Neutrophil (primary cell): ENCODE measurements around the gene FAF1.
"Not testable (repeated sequence)": the region's sequence is repeated elsewhere in the genome, so short reads cannot be mapped to it uniquely, and the experiment has no call there.

Experiments used
- H3K27ac ChIP-seq: fragments of 200-600 bp; sonication (generic); 2 replicates; pipeline ENCODE4 v1.5.1; 2016; ENCODE audit warnings: mild to moderate bottlenecking, moderate library complexity
- H3K27me3 ChIP-seq: fragments of 200-600 bp; sonication (generic); 2 replicates; pipeline ENCODE4 v1.6.0; 2016; ENCODE audit warnings: mild to moderate bottlenecking
- H3K36me3 ChIP-seq: fragments of 200-600 bp; sonication (generic); 2 replicates; pipeline ENCODE4 v1.5.1; 2017
- H3K4me1 ChIP-seq, 2 experiments: fragments of 200-600 bp in 1 of 2; sonication (generic) in 1 of 2; 1 replicate in 1 of 2; 2 replicates in 1 of 2; pipeline versions ENCODE4 v1.5.1 to v1.6.1; 2013 to 2016; ENCODE audit warnings: low read depth in 1 of 2, low read length in 1 of 2, mild to moderate bottlenecking in 1 of 2, moderate library complexity in 1 of 2; ENCODE audit not compliant: control insufficient read depth in 1 of 2, insufficient read depth in 1 of 2
- H3K4me3 ChIP-seq, 2 experiments: fragments of 200-600 bp in 1 of 2; sonication (generic) in 1 of 2; 1 replicate in 1 of 2; 2 replicates in 1 of 2; pipeline ENCODE4 v1.5.1; 2013 to 2016; ENCODE audit warnings: low read depth in 1 of 2, low read length in 1 of 2, mild to moderate bottlenecking in 1 of 2, moderate library complexity in 1 of 2
- H3K9me3 ChIP-seq: fragments of 200-600 bp; sonication (generic); 2 replicates; pipeline ENCODE4 v1.5.1; 2016
- TF ChIP-seq, protein P1 (sequence below): fragments of 200-600 bp; sonication (generic); IDR thresholded peaks from 2 replicates; pipeline ENCODE4 v1.5.1; 2016; ENCODE audit warnings: antibody characterized with exemption

FAF1 gene

DNA sequence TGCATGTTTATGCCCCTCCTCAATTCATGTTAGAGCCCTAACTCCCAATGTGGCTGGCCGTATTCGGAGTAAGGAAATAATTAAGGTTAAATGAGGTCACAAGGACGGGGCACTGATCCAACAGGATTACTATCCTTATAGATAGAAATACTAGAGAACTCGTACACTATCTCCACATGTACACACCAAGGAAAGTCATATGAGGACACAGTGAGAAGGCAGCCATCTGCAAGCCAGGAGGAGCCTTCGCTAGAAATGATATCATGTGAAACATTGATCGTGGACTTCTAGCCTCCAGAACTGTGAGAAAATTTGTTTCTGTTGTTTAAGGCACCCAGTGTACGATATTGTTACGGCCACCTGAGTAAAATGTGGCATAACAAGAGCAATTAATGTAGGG, 79.7 kb downstream of the FAF1 start:
- Histone ChIP-seq H3K27me3 (no peaks in the 10 kb centered on the region), H3K4me1 (no peaks in the 10 kb centered on the region), H3K27ac (no peak overlapping the region), H3K36me3 (no peaks in the 10 kb centered on the region), H3K9me3 (no peaks in the 10 kb centered on the region), H3K4me3 (no peak overlapping the region)
- TF ChIP-seq, protein P1, sequence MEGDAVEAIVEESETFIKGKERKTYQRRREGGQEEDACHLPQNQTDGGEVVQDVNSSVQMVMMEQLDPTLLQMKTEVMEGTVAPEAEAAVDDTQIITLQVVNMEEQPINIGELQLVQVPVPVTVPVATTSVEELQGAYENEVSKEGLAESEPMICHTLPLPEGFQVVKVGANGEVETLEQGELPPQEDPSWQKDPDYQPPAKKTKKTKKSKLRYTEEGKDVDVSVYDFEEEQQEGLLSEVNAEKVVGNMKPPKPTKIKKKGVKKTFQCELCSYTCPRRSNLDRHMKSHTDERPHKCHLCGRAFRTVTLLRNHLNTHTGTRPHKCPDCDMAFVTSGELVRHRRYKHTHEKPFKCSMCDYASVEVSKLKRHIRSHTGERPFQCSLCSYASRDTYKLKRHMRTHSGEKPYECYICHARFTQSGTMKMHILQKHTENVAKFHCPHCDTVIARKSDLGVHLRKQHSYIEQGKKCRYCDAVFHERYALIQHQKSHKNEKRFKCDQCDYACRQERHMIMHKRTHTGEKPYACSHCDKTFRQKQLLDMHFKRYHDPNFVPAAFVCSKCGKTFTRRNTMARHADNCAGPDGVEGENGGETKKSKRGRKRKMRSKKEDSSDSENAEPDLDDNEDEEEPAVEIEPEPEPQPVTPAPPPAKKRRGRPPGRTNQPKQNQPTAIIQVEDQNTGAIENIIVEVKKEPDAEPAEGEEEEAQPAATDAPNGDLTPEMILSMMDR, result no peak

DNA sequence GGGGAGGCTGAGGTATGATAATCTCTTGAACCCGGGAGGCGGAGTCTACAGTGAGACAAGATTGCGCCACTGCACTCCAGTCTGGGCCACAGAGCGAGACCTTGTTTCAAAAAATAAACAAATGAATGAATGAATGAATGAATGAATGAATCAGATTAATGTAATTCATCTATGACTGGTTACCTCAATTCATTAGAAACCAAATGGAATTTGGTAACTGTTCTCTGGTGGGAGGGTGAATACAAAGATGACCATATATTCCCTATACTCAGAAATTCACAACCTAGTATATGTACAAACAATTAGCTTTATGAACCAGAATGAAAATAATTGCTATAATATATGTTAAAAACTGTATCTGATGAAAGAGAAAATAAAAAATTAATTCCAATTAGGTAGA, 80.9 kb downstream of the FAF1 start:
- Histone ChIP-seq H3K27ac (no peak overlapping the region), H3K4me1 (no peaks in the 10 kb centered on the region), H3K9me3 (no peaks in the 10 kb centered on the region), H3K4me3 (no peak overlapping the region), H3K27me3 (no peaks in the 10 kb centered on the region), H3K36me3 (no peaks in the 10 kb centered on the region)
- TF ChIP-seq, protein P1, result no peak

DNA sequence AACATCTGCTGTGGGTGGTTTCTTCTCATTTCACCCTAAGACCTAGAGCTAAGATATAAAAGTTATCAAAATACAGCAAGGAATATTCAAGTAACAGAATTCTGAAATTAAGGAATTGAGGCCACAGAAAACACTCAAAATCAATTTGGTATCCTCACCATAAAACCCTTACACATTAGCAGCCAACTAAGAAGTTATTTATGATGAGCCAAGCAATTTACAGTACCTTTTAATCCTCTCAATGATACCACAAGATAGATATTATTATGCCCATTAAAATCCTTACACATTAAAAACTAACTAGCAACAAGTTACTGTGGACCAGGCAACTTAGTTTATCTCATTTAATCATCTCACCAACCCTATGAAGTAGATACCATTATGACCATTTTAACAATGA, 81.6 kb downstream of the FAF1 start:
- peaks cover under 1 to 2% of the 10 kb centered on the region in 2 experiments for H3K4me1 ChIP-seq
- H3K4me3 ChIP-seq, result no peak overlapping the region
- no peaks in the 10 kb centered on the region for H3K9me3 ChIP-seq
- H3K27ac ChIP-seq, result no peak overlapping the region
- H3K27me3 ChIP-seq, result no peaks in the 10 kb centered on the region
- TF ChIP-seq, protein P1, result no peak
- no peaks in the 10 kb centered on the region for H3K36me3 ChIP-seq

DNA sequence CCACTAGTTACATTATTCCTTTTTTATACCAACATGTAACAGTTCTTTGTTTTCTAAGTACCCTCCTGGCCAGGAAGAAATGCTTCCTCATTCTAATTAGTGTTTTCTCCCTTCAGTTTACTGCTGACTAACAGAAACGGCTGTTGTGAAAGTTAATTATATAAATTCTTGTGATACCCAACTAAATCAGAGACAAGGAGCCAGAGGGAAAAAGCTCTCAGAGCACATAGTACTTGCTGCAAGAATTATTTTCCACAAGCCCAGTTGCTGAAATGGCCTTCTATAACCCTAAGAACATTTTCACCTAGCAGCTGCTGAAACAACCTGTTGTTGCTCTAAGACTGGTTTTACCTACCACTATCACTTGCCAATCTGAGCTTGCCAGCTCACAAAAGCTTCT, 82.4 kb downstream of the FAF1 start:
- no peak overlapping the region for H3K27ac ChIP-seq
- no peaks in the 10 kb centered on the region for H3K9me3 ChIP-seq
- no peak overlapping the region for H3K4me3 ChIP-seq
- H3K27me3 ChIP-seq, result no peaks in the 10 kb centered on the region
- no peaks in the 10 kb centered on the region for H3K36me3 ChIP-seq
- peaks cover 5% of the 10 kb centered on the region in 2 experiments for H3K4me1 ChIP-seq
- TF ChIP-seq, protein P1, result no peak

DNA sequence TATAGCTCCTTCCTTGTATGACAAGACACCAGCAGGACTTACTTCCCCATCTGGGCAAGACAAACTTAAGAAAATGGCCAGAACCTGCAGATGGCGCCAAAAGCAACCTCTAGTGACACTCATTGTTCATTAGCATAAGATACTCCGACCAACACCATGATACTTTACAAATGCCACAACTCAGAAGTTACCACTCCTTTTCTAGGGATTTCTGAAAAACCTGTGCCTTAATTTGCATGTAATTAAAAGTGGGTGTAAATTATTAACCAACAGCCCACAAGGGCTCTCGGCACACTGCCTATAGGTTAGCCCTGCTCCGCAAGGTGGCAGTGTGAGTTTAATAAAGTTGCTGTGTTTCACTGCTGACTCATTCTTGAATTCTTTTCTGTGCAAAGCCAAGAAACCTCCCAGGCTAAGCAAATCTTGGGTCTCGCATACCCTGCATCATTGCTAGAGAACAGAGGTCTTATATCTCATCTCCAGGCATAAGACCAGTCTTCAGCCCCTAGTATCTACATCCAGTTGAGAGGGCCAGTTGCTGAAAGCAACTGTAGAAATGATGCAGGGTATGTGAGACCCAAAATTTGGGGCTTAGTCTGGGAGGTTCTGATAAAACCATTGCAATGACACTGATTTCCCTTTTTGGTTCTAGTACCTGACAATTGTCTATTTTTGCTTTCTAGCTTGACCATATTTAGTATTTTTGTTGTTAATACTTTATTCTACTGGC, 86.4 kb downstream of the FAF1 start:
- no peak overlapping the region for H3K4me3 ChIP-seq
- no peaks in the 10 kb centered on the region for H3K27me3 ChIP-seq
- H3K27ac ChIP-seq, result no peak overlapping the region

GRCh38 chr1:50864845-50865244, 95.2 kb downstream of the FAF1 start:
- not testable (repeated sequence) for H3K4me3 ChIP-seq, H3K27ac ChIP-seq, H3K36me3 ChIP-seq, H3K27me3 ChIP-seq, H3K9me3 ChIP-seq, H3K4me1 ChIP-seq

More for the DNA sequence above, 86.4 kb downstream of the FAF1 start:
- peaks cover 5% of the 10 kb centered on the region in 2 experiments for H3K4me1 ChIP-seq
- no peaks in the 10 kb centered on the region for H3K36me3 ChIP-seq
- no peaks in the 10 kb centered on the region for H3K9me3 ChIP-seq
- TF ChIP-seq, protein P1, result peak; percentile 54
